HFFc6 (cell line): ENCODE measurements around the gene AFP. TPM values are rescaled to one million over a fixed set of nuclear protein-coding genes. Genes with fewer than 3 reads are reported as not detected.

Source experiments
- DNase-seq: peaks from one replicate; pipeline ENCODE4 v3.0.0-alpha.2; 2018
- H3K27ac Mint-ChIP-seq: 2 replicates; pipeline ENCODE4 v1.8.0; 2020; ENCODE audit warnings: mild to moderate bottlenecking, mixed read lengths
- H3K27me3 Mint-ChIP-seq: 2 replicates; pipeline ENCODE4 v1.8.0; 2021; ENCODE audit warnings: mild to moderate bottlenecking, moderate library complexity, mixed read lengths; ENCODE audit not compliant: insufficient read depth
- H3K36me3 Mint-ChIP-seq: 2 replicates; pipeline ENCODE4 v1.8.0; 2021; ENCODE audit warnings: low read depth, mixed read lengths
- H3K4me1 Mint-ChIP-seq: 2 replicates; pipeline ENCODE4 v1.8.0; 2020; ENCODE audit warnings: low read depth, mixed read lengths
- H3K4me3 Mint-ChIP-seq: 2 replicates; pipeline ENCODE4 v1.8.0; 2020; ENCODE audit warnings: mild to moderate bottlenecking, moderate library complexity, mixed read lengths
- H3K9me3 Mint-ChIP-seq: 2 replicates; pipeline ENCODE4 v1.8.0; 2020; ENCODE audit warnings: mild to moderate bottlenecking, mixed read lengths
- CTCF ChIP-seq: fragments of 200-600 bp; sonication (generic); IDR thresholded peaks from 2 replicates; pipeline ENCODE4 v1.5.0; 2021; ENCODE audit warnings: antibody characterized with exemption, mild to moderate bottlenecking
- total RNA-seq, 6 experiments: library from RNA; stranded (reverse); fragmentation: NEBNext Ultra II Directional; extraction: Animal tissue kit (Norgen Biotek cat#: 25700); gene quantifications; 2 replicates in 1 of 6; 3 replicates in 5 of 6; pipeline ENCODE4 v1.2.3, GENCODE V29; 2021

AFP gene
- total RNA-seq, 6 experiments from 2014 or later = 1.6 to 2.9 (median 2.5) TPM

- TF ChIP-seq CTCF = no peak
- DNase-seq = no peak
- Mint-ChIP-seq H3K9me3 (no peaks in the 10 kb centered on the region), H3K27me3 (peaks cover 16% of the 10 kb centered on the region; the same call in 1 of the 2 replicates), H3K27ac (no peak overlapping the region), H3K4me3 (no peak overlapping the region), H3K4me1 (no peaks in the 10 kb centered on the region), H3K36me3 (no peaks in the 10 kb centered on the region)
Measured at GRCh38 chr4:73426666-73427065, 9.4 kb upstream of the AFP start.

GRCh38 chr4:73429118-73429517 is 6.9 kb upstream of the AFP start:
- Mint-ChIP-seq H3K9me3 (no peaks in the 10 kb centered on the region), H3K27me3 (peaks cover 11% of the 10 kb centered on the region; the same call in 1 of the 2 replicates), H3K27ac (no peak overlapping the region), H3K36me3 (no peaks in the 10 kb centered on the region), H3K4me3 (no peak overlapping the region), H3K4me1 (no peaks in the 10 kb centered on the region)
- no peak for DNase-seq
- no peak for TF ChIP-seq CTCF

- DNase-seq = no peak
- H3K27ac Mint-ChIP-seq = no peak overlapping the region
- H3K36me3 Mint-ChIP-seq = no peaks in the 10 kb centered on the region
- H3K27me3 Mint-ChIP-seq = peaks cover 10% of the 10 kb centered on the region; the same call in 1 of the 2 replicates
- H3K9me3 Mint-ChIP-seq = no peaks in the 10 kb centered on the region
- H3K4me1 Mint-ChIP-seq = no peaks in the 10 kb centered on the region
- no peak for TF ChIP-seq CTCF
- H3K4me3 Mint-ChIP-seq = no peak overlapping the region
Measured at GRCh38 chr4:73429826-73430587, 6.0 kb upstream of the AFP start.

GRCh38 chr4:73431813-73432168 is 4.2 kb upstream of the AFP start:
- H3K27me3 Mint-ChIP-seq = peaks cover 11% of the 10 kb centered on the region; the same call in 1 of the 2 replicates

GRCh38 chr4:73432169-73433000 is 3.6 kb upstream of the AFP start:
- Mint-ChIP-seq H3K9me3 (no peaks in the 10 kb centered on the region), H3K4me3 (no peak overlapping the region), H3K4me1 (no peaks in the 10 kb centered on the region), H3K36me3 (no peaks in the 10 kb centered on the region), H3K27me3 (peaks cover 11% of the 10 kb centered on the region; the same call in 1 of the 2 replicates), H3K27ac (no peak overlapping the region)
- DNase-seq = no peak
- no peak for TF ChIP-seq CTCF

More at GRCh38 chr4:73431813-73432168, 4.2 kb upstream of the AFP start:
- Mint-ChIP-seq H3K4me1 (no peaks in the 10 kb centered on the region), H3K9me3 (no peaks in the 10 kb centered on the region), H3K27ac (no peak overlapping the region), H3K4me3 (no peak overlapping the region), H3K36me3 (no peaks in the 10 kb centered on the region)
- TF ChIP-seq CTCF = no peak
- DNase-seq = no peak
